ENCODE results near the gene AGBL1.

DNA sequence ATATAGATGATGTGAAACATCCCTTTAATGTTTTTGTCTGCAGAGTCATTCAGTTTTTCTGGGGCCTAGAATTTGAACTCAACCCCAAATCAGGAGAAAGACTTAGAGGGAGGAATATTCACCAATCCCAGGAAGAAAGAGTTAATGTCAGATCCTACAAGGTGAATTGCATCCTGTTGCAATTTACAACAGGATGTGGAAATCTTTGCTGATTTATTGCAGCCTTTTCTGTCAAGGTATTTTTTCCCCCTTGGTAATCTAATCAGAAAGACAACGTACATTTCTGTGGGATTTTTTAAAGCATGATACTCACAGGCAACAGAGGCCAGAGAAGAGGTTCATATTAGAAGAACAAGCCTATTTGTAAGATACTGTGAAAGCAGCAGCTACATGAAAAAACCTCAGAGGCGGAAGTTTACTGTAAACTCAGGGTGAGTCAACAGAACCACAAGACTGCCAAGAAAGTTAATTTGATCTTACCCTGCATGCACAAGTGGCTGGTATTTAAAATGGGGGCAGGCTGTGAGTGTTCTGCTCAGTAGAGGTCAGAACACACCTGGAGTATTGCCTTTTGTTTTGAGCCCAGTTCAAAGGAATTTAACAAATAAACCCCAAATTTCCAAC is 531.9 kb downstream of the AGBL1 start:
- no peak for TF ChIP-seq EZH2 (IDR thresholded peaks at IDR 0.05; ENCODE audit: insufficient read depth, low read length)
- TF ChIP-seq, protein P1, sequence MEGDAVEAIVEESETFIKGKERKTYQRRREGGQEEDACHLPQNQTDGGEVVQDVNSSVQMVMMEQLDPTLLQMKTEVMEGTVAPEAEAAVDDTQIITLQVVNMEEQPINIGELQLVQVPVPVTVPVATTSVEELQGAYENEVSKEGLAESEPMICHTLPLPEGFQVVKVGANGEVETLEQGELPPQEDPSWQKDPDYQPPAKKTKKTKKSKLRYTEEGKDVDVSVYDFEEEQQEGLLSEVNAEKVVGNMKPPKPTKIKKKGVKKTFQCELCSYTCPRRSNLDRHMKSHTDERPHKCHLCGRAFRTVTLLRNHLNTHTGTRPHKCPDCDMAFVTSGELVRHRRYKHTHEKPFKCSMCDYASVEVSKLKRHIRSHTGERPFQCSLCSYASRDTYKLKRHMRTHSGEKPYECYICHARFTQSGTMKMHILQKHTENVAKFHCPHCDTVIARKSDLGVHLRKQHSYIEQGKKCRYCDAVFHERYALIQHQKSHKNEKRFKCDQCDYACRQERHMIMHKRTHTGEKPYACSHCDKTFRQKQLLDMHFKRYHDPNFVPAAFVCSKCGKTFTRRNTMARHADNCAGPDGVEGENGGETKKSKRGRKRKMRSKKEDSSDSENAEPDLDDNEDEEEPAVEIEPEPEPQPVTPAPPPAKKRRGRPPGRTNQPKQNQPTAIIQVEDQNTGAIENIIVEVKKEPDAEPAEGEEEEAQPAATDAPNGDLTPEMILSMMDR (IDR thresholded peaks at IDR 0.05; ENCODE audit: insufficient read depth, low read depth, low read length): no peak
